GM19025 (cell line): ENCODE results near the gene CBR4.
"Not testable (repeated sequence)": the region's sequence is repeated elsewhere in the genome, so short reads cannot be mapped to it uniquely, and the experiment has no call there.

ENCODE experiments used
- ATAC-seq: cut with Tn5 transposase; IDR thresholded peaks from one replicate; pipeline ENCODE4 v1.9.1; 2021; ENCODE audit warnings: mild to moderate bottlenecking, low read depth, moderate library complexity; ENCODE audit not compliant: unreplicated experiment

The CBR4 gene

GRCh38 chr4:169035871-169036620 is 26.0 kb upstream of the CBR4 start:
- not testable (repeated sequence) for ATAC-seq

- no peak for ATAC-seq
Observed at GRCh38 chr4:169033660-169034059, 23.6 kb upstream of the CBR4 start.

- ATAC-seq: no peak
Observed at GRCh38 chr4:169032883-169033645, 23.0 kb upstream of the CBR4 start.

GRCh38 chr4:169032194-169032593 is 22.1 kb upstream of the CBR4 start:
- ATAC-seq: no peak

GRCh38 chr4:169031392-169031791 is 21.3 kb upstream of the CBR4 start:
- ATAC-seq: no peak

- ATAC-seq: no peak
Observed at GRCh38 chr4:169030562-169030982, 20.5 kb upstream of the CBR4 start.

GRCh38 chr4:169029947-169030346 is 19.9 kb upstream of the CBR4 start:
- ATAC-seq: no peak

GRCh38 chr4:169027663-169028062 is 17.6 kb upstream of the CBR4 start:
- ATAC-seq: no peak

- ATAC-seq: no peak
Observed at GRCh38 chr4:169025184-169025583, 15.1 kb upstream of the CBR4 start.

GRCh38 chr4:169024762-169025161 is 14.7 kb upstream of the CBR4 start:
- peak; percentile 86 for ATAC-seq

- ATAC-seq: no peak
Observed at GRCh38 chr4:169018406-169018805, 8.4 kb upstream of the CBR4 start.

GRCh38 chr4:169017971-169018370 is 7.9 kb upstream of the CBR4 start:
- ATAC-seq: no peak

GRCh38 chr4:169015186-169015623 is 5.2 kb upstream of the CBR4 start:
- ATAC-seq: no peak

- ATAC-seq: no peak
Observed at GRCh38 chr4:169014586-169014985, 4.5 kb upstream of the CBR4 start.

GRCh38 chr4:169013396-169013795 is 3.3 kb upstream of the CBR4 start:
- ATAC-seq: no peak

GRCh38 chr4:169012049-169012448 is 2.0 kb upstream of the CBR4 start:
- no peak for ATAC-seq

GRCh38 chr4:169009286-169010124 is 550 bp downstream of the CBR4 start:
- ATAC-seq: peak; percentile 20

- no peak for ATAC-seq
Observed at GRCh38 chr4:169005453-169006099, 4.5 kb downstream of the CBR4 start.

GRCh38 chr4:169000315-169000714 is 9.7 kb downstream of the CBR4 start:
- no peak for ATAC-seq

- ATAC-seq: no peak
Observed at GRCh38 chr4:168999809-169000208, 10.2 kb downstream of the CBR4 start.
